ENCODE results near the gene NAV2.

Gene NAV2

GRCh38 chr11:20089796-20090653 is 377.4 kb downstream of the NAV2 start:
- no peaks in the 10 kb centered on the region for H3K9me3 ChIP-seq (ENCODE audit: insufficient read depth, low read length, severe bottlenecking)
- H3K79me2 ChIP-seq (ENCODE audit: insufficient read depth, low read length) = no peaks in the 10 kb centered on the region
- H2AFZ ChIP-seq (ENCODE audit: low read depth, low read length) = no peak overlapping the region
- no peak overlapping the region for H3K4me3 ChIP-seq (ENCODE audit: low read depth in 1 of 2, low read length in 2 of 2)
- H3K27ac ChIP-seq (ENCODE audit: low read length) = no peak overlapping the region
- peaks cover 7% of the 10 kb centered on the region for H3K27me3 ChIP-seq (ENCODE audit: insufficient read depth, low read length, poor library complexity)
- no peak for TF ChIP-seq EZH2 (IDR thresholded peaks at IDR 0.05; ENCODE audit: borderline replicate concordance, low read depth, low read length, severe bottlenecking)
- TF ChIP-seq CTCF (IDR thresholded peaks at IDR 0.05; ENCODE audit: borderline replicate concordance, extremely low read depth, low read length, poor library complexity, severe bottlenecking) = no peak
- no peak overlapping the region for H3K4me2 ChIP-seq (ENCODE audit: insufficient read depth, low read length)
- H3K4me1 ChIP-seq (ENCODE audit: insufficient read depth, low read length) = no peaks in the 10 kb centered on the region
- no peaks in the 10 kb centered on the region for H4K20me1 ChIP-seq (ENCODE audit: insufficient read depth, low read length)
- no peak for DNase-seq
- H3K9ac ChIP-seq (ENCODE audit: low read depth, low read length) = no peak overlapping the region
- H3K36me3 ChIP-seq (ENCODE audit: insufficient read depth, low read length) = no peaks in the 10 kb centered on the region
- ATAC-seq (ENCODE audit: insufficient read depth, low read depth) = no peak

DNA sequence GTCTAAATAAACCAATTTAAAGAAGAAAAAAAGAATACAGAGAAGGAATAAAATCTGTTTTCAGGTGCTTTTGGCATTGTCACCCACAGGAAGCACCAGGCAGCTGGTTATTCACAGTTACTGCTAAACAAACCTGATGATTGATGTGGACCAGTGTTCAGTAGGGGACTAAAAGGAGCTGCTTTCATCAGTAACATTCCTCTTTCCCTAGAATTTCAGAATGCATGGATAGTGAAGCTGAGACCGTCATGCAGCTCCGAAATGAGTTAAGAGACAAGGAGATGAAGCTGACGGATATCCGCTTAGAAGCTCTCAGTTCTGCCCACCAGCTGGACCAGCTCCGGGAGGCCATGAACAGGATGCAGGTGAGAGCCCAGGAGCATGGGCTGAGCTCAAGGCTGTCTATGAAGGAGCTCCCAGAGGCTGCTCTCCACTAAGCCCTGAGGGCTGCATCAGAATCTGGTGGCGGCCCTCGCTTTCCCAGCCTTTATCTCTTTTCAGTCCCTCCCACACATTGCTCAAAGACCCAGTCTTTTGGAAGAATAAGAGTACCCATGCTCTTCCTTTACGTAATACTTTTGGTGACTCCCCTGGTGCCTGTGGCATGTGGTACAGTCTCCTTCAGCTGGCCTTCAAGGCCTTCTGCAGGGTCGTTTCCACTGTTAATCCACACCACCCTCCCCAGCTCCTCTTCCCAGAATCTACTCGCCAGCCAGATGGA is 378.2 kb downstream of the NAV2 start:
- TF ChIP-seq CTCF (IDR thresholded peaks at IDR 0.05; ENCODE audit: borderline replicate concordance, extremely low read depth, low read length, poor library complexity, severe bottlenecking) (no peak), EZH2 (IDR thresholded peaks at IDR 0.05; ENCODE audit: borderline replicate concordance, low read depth, low read length, severe bottlenecking) (no peak)
- Histone ChIP-seq H3K9me3 (ENCODE audit: insufficient read depth, low read length, severe bottlenecking) (no peaks in the 10 kb centered on the region), H3K36me3 (ENCODE audit: insufficient read depth, low read length) (no peaks in the 10 kb centered on the region), H3K4me1 (ENCODE audit: insufficient read depth, low read length) (no peaks in the 10 kb centered on the region), H3K9ac (ENCODE audit: low read depth, low read length) (no peak overlapping the region), H3K27me3 (ENCODE audit: insufficient read depth, low read length, poor library complexity) (peaks cover 7% of the 10 kb centered on the region), H3K79me2 (ENCODE audit: insufficient read depth, low read length) (no peaks in the 10 kb centered on the region), H2AFZ (ENCODE audit: low read depth, low read length) (no peak overlapping the region), H4K20me1 (ENCODE audit: insufficient read depth, low read length) (no peaks in the 10 kb centered on the region), H3K4me2 (ENCODE audit: insufficient read depth, low read length) (no peak overlapping the region), H3K4me3 (ENCODE audit: low read depth in 1 of 2, low read length in 2 of 2) (no peak overlapping the region), H3K27ac (ENCODE audit: low read length) (no peak overlapping the region)
- ATAC-seq (ENCODE audit: insufficient read depth, low read depth) (no peak), DNase-seq (no peak)

DNA sequence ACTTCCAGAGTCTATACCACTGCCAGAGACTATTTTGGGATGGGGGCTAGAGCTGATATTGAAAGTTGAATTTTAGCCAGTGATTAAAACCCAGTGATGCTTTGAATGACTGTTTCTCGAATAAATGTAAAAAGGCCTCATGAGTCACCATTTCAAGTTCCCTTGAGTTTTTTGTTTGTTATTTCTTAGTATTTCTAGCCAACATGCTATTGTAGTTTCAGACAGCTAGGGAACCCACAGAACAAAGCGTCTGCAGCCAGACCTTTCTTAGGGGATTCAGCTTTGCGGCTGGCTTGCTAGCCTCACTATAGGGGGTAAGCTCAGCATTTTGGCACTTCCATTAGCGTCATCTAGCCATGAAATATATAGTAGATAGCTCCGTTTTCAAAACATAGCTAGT is 381.1 kb downstream of the NAV2 start:
- DNase-seq (no peak), ATAC-seq (ENCODE audit: insufficient read depth, low read depth) (no peak)
- Histone ChIP-seq H3K9me3 (ENCODE audit: insufficient read depth, low read length, severe bottlenecking) (no peaks in the 10 kb centered on the region), H3K27ac (ENCODE audit: low read length) (no peak overlapping the region), H3K79me2 (ENCODE audit: insufficient read depth, low read length) (no peaks in the 10 kb centered on the region), H3K36me3 (ENCODE audit: insufficient read depth, low read length) (no peaks in the 10 kb centered on the region), H3K4me3 (ENCODE audit: low read depth in 1 of 2, low read length in 2 of 2) (no peak overlapping the region), H3K27me3 (ENCODE audit: insufficient read depth, low read length, poor library complexity) (peaks cover 5% of the 10 kb centered on the region), H2AFZ (ENCODE audit: low read depth, low read length) (no peak overlapping the region), H3K4me1 (ENCODE audit: insufficient read depth, low read length) (no peaks in the 10 kb centered on the region), H3K9ac (ENCODE audit: low read depth, low read length) (no peak overlapping the region), H4K20me1 (ENCODE audit: insufficient read depth, low read length) (no peaks in the 10 kb centered on the region), H3K4me2 (ENCODE audit: insufficient read depth, low read length) (no peak overlapping the region)
- no peak for TF ChIP-seq CTCF (IDR thresholded peaks at IDR 0.05; ENCODE audit: borderline replicate concordance, extremely low read depth, low read length, poor library complexity, severe bottlenecking)
- TF ChIP-seq EZH2 (IDR thresholded peaks at IDR 0.05; ENCODE audit: borderline replicate concordance, low read depth, low read length, severe bottlenecking) = no peak

All from DND-41 (cell line).